Peyer's patch (tissue), 4 donors: ENCODE data around the gene RELN.

ENCODE experiments used
- POLR2A ChIP-seq, 2 donors: fragments of 450-650 bp; IDR thresholded peaks; one replicate each; pipeline ENCODE4 v1.5.1; 2017; ENCODE audit warnings: antibody characterized with exemption in 2 of 2, mild to moderate bottlenecking in 2 of 2, moderate library complexity in 2 of 2
- TF ChIP-seq, protein P1 (sequence below), 6 experiments: fragments of 450-650 bp in 4 of 6; fragments of 200-600 bp in 2 of 6; sonication (generic) in 1 of 6; IDR thresholded peaks; one replicate each; pipeline ENCODE4 v1.5.1; 2017 to 2019; ENCODE audit warnings: antibody characterized with exemption in 6 of 6, mild to moderate bottlenecking in 3 of 6, moderate library complexity in 1 of 6

DNA sequence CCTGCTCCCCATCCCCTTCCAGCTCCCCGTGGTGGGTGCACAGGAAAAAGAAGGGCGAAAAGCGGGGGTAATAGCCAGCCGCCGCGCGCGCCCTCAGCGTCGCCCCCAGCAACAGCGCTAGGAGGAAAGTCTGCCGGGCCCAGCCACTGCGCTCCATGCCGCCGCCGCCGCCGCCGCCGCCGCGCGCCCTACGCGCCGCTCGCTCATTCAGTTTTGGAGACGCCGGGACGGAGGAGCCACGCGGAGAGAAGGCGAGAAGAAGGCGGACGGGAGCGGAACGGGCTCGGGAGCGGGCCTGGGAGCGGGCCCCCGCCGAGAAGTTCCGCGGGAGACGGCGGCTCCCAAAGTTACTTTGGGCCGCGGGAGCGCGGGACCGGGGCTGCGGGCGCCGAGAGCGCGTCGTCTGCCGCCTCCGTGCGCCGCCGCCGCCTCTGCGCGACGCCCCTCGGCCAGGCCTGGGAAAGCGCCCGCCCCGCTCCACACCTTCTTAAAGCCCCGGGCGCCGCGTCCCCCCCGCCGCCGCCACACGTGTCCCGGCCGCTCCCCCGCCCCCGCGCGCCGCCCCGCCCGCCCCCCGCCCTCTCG, at the start of gene RELN:
- TF ChIP-seq, protein P1, sequence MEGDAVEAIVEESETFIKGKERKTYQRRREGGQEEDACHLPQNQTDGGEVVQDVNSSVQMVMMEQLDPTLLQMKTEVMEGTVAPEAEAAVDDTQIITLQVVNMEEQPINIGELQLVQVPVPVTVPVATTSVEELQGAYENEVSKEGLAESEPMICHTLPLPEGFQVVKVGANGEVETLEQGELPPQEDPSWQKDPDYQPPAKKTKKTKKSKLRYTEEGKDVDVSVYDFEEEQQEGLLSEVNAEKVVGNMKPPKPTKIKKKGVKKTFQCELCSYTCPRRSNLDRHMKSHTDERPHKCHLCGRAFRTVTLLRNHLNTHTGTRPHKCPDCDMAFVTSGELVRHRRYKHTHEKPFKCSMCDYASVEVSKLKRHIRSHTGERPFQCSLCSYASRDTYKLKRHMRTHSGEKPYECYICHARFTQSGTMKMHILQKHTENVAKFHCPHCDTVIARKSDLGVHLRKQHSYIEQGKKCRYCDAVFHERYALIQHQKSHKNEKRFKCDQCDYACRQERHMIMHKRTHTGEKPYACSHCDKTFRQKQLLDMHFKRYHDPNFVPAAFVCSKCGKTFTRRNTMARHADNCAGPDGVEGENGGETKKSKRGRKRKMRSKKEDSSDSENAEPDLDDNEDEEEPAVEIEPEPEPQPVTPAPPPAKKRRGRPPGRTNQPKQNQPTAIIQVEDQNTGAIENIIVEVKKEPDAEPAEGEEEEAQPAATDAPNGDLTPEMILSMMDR (IDR thresholded peaks at IDR 0.05) = no peak
- TF ChIP-seq POLR2A (IDR thresholded peaks at IDR 0.05) = no peak
